GM19239 (cell line): ENCODE results near the gene MAX.
A peak's percentile ranks its signal among the peaks of the same experiment; 100 is the strongest.
"Not testable (repeated sequence)": the region's sequence is repeated elsewhere in the genome, so short reads cannot be mapped to it uniquely, and the experiment has no call there.

Source experiments
- DNase-seq: peaks from one replicate; pipeline ENCODE4 v3.0.0; 2011; ENCODE audit warnings: low spot score; ENCODE audit not compliant: insufficient read length
- FAIRE-seq: peaks from 2 replicates; lab custom pipeline; 2011; peaks lifted over from hg19 to GRCh38; lab: Jason Lieb, UNC

MAX gene

DNA sequence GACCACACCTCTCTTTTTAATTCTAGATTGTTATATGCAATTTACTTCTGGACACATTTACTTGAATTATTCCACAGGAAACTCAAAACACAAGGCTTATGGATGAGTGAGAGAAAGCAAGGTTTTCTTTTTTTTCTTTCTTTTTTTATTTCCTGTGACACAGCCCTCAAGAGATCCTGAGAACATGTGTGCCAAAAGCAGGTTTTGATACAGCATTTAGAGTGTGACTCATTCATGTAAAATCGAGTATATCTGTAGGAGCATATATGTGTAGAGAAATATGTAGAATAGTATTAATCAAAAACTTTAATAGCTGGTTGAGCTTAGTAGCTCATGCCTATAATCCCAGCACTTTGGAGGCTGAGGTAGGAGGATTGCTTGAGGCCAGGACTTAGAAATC, 4.4 kb upstream of the MAX start:
- FAIRE-seq (no peak), DNase-seq (no peak)

GRCh38 chr14:65106316-65106715, 4.0 kb upstream of the MAX start:
- no peak for FAIRE-seq

GRCh38 chr14:65104791-65105190, 2.5 kb upstream of the MAX start:
- no peak for DNase-seq
- no peak for FAIRE-seq

More at GRCh38 chr14:65106316-65106715, 4.0 kb upstream of the MAX start:
- no peak for DNase-seq

GRCh38 chr14:65103150-65103760, 938 bp upstream of the MAX start:
- no peak for DNase-seq
- FAIRE-seq: peak; percentile 55

GRCh38 chr14:65101631-65102440, 481 bp downstream of the MAX start:
- no peak for DNase-seq
- no peak for FAIRE-seq

- no peak for FAIRE-seq
- no peak for DNase-seq
Measured at GRCh38 chr14:65100922-65101541, 1.3 kb downstream of the MAX start.

DNA sequence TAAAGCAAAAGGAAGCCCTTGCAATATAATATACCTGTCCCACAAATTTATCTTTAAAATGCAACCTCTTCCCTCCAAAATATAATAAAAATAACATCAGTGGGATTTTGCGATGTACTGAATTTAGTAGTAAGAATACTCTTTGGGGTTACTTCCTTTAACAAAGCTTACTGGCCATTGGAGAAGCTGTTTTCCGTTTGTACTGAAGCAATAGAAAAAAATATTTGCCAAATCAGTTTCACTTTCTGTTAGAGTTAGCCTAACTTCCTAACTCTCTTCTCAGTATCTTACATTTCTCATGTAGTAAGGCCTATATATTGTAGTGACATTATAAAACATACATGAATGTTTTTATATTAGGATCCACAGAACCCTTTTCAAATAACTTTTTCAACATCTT, 3.7 kb downstream of the MAX start:
- no peak for DNase-seq
- FAIRE-seq: peak; percentile 69

GRCh38 chr14:65096323-65097089, 5.8 kb downstream of the MAX start:
- DNase-seq: no peak
- FAIRE-seq: peak; percentile 40

GRCh38 chr14:65095633-65096205, 6.6 kb downstream of the MAX start:
- no peak for FAIRE-seq
- no peak for DNase-seq

DNA sequence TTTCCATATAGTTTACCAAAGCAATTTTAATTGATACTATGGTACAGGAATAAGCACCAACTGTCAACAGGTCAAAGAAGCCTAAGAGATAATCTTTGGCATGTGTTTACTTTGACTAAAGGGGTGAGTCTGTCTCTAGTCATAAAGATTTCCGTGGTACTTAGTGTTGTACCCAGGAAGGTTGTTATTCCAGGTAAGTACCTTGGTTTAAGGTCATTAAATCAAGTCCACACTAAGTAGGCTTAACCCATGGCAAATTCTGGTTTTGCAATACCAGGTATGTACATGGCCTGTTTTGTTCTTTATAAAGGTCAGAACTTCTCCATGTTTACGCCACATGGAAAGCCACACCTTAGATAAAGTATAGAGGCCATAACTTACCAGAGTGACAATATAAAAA, 10.0 kb downstream of the MAX start:
- FAIRE-seq: no peak
- DNase-seq: no peak

- DNase-seq, FAIRE-seq: not testable (repeated sequence)
Measured at GRCh38 chr14:65087835-65088234, 14.5 kb downstream of the MAX start.

DNA sequence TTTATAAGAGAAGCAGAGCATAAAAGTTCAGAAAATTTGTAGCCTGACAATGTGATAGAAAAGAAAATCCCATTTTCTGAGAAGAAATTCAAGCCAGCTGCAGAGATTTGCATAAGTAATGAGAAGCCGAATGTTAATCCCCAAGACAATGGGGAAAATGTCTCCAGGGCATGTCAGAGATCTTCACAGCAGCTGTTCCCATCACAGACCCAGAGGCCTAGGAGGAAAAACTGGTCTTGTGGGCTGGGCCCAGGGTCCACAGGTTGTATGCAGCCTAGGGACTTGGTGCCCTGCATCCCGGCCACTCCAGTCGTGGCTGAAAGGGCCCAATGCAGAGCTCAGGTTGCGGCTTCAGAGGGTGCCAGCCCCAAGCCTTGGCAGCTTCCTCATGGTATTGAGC, 15.6 kb downstream of the MAX start:
- FAIRE-seq, DNase-seq: not testable (repeated sequence)

DNA sequence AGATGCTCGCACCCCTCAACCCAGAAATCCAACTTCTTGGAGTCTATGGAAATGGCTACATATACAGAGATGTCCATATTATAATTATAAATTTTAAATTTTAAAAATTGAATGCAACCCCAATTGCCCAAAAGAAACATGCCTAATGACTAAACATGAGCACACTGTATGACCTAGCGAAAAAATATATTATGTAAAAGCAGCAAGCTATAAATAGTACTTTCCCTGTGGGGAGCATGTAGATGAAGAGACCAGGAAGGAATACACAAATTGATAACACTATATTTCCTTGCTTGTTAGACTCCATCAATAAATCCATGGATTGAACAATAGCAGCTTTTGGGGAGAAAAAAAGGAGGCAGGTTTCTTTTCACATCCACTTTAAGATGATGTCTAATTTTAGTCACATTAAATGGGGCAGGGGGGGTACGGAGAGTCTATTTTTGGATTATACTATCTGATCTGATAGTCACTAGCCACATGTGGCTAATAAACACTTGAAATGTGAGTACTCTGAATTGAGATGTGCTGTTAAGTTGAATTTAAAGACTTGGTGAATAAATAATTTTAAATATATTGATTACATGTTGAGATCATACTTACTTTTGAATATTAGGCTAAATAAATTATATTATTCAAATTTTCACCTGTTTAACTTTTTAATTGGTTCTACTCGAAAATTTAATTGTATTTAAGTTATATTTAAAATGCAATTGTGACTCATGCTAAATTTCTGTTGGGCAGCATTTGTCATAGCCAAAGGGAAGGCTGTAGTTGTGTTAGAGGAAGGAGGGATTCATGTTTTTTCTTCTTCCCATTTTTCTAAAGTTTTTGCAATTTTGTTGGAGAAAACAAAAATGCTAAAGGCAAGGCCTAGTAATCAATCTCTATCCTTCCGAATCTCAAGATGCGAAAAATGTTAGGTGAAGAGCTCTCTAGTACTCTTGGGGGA, 17.5 kb downstream of the MAX start:
- DNase-seq: no peak
- no peak for FAIRE-seq

GRCh38 chr14:65082930-65083329, 19.4 kb downstream of the MAX start:
- no peak for FAIRE-seq
- DNase-seq: no peak

- FAIRE-seq (no peak), DNase-seq (no peak)
Measured at GRCh38 chr14:65080960-65081747, 21.2 kb downstream of the MAX start.

- FAIRE-seq: no peak
Measured at GRCh38 chr14:65079768-65080167, 22.5 kb downstream of the MAX start.

GRCh38 chr14:65079201-65079600, 23.1 kb downstream of the MAX start:
- DNase-seq (no peak), FAIRE-seq (no peak)

More at GRCh38 chr14:65079768-65080167, 22.5 kb downstream of the MAX start:
- DNase-seq: no peak

GRCh38 chr14:65077318-65077717, 25.0 kb downstream of the MAX start:
- no peak for FAIRE-seq
- DNase-seq: no peak
